DOHH2 (cell line): ENCODE results near the gene CRYM.

ENCODE experiments used
- CTCF ChIP-seq: fragments of 200-600 bp; sonication (generic); IDR thresholded peaks from one replicate; pipeline ENCODE4 v1.5.1; 2014; ENCODE audit warnings: antibody characterized with exemption, mild to moderate bottlenecking, low read depth, low read length; ENCODE audit not compliant: poor library complexity, severe bottlenecking
- EZH2phosphoT487 ChIP-seq: fragments of 200-600 bp; sonication (generic); IDR thresholded peaks from 2 replicates; pipeline ENCODE4 v1.6.1; 2017; ENCODE audit warnings: borderline replicate concordance, mild to moderate bottlenecking, antibody characterized with exemption, low read length, moderate library complexity, mixed read lengths

GRCh38 chr16:21227866-21228265 is 50.2 kb downstream of the CRYM start:
- TF ChIP-seq CTCF (no peak), EZH2phosphoT487 (no peak)
